AG10803 (cell line): ENCODE data around the gene ADGRL3.

Experiments used
- DNase-seq: peaks from one replicate; pipeline ENCODE4 v3.0.0; 2010; ENCODE audit warnings: low read depth
- H3K4me3 ChIP-seq: 2 replicates; pipeline ENCODE4 v1.5.1; 2011; ENCODE audit warnings: mild to moderate bottlenecking, low read length, control low read depth
- CTCF ChIP-seq: conservative IDR thresholded peaks from 2 replicates; pipeline ENCODE4 v1.5.1; 2011; ENCODE audit warnings: mild to moderate bottlenecking, low read length, control low read depth, inconsistent platforms

ADGRL3 gene

GRCh38 chr4:61468024-61468720 lies 268.0 kb downstream of the ADGRL3 start:
- H3K4me3 ChIP-seq = no peak overlapping the region
- no peak for DNase-seq
- TF ChIP-seq CTCF = no peak

- no peak overlapping the region for H3K4me3 ChIP-seq
- no peak for DNase-seq
- TF ChIP-seq CTCF = no peak
Observed at GRCh38 chr4:61473306-61473705, 273.2 kb downstream of the ADGRL3 start.

- TF ChIP-seq CTCF = no peak
- no peak overlapping the region for H3K4me3 ChIP-seq
- DNase-seq = no peak
Observed at GRCh38 chr4:61478340-61478739, 278.2 kb downstream of the ADGRL3 start.

GRCh38 chr4:61485056-61485455 lies 284.9 kb downstream of the ADGRL3 start:
- DNase-seq = no peak
- no peak for TF ChIP-seq CTCF

GRCh38 chr4:61489927-61490326 lies 289.8 kb downstream of the ADGRL3 start:
- H3K4me3 ChIP-seq = no peak overlapping the region
- DNase-seq = no peak
- TF ChIP-seq CTCF = no peak

More at GRCh38 chr4:61485056-61485455, 284.9 kb downstream of the ADGRL3 start:
- H3K4me3 ChIP-seq = no peak overlapping the region

- H3K4me3 ChIP-seq = no peak overlapping the region
- no peak for TF ChIP-seq CTCF
- no peak for DNase-seq
Observed at GRCh38 chr4:61493041-61493440, 292.9 kb downstream of the ADGRL3 start.

- DNase-seq = no peak
- H3K4me3 ChIP-seq = no peak overlapping the region
- no peak for TF ChIP-seq CTCF
Observed at GRCh38 chr4:61493470-61493869, 293.3 kb downstream of the ADGRL3 start.
